Measurements from ENCODE around the gene SPATS2L. TPM values are rescaled to one million over a fixed set of nuclear protein-coding genes. Genes with fewer than 3 reads are reported as not detected.

The SPATS2L gene
- total RNA-seq, 3 donors from 2014 or later, result 61.3 to 67.5 (median 64.5) TPM

GRCh38 chr2:200377355-200378336 is 71.2 kb downstream of the SPATS2L start:
- Histone ChIP-seq H3K9me3 (no peaks in the 10 kb centered on the region), H3K27ac (peak overlapping the region; percentile 69 to 77), H3K4me1 (peaks cover 0 to 16% of the 10 kb centered on the region in 2 donors), H3K36me3 (no peaks in the 10 kb centered on the region), H3K4me3 (no peak overlapping the region), H3K27me3 (no peaks in the 10 kb centered on the region)
- DNase-seq (ENCODE audit: low spot score in 2 of 2), result no peak
- intact Hi-C loops (cut with DNase I; ENCODE audit: low total_unique reads), result no loop called here
- TF ChIP-seq POLR2A (IDR thresholded peaks at IDR 0.05) (no peak), POLR2AphosphoS5 (IDR thresholded peaks at IDR 0.05) (no peak), CTCF (IDR thresholded peaks at IDR 0.05) (no peak)

- Histone ChIP-seq H3K4me1 (peaks cover 0 to 16% of the 10 kb centered on the region in 2 donors), H3K9me3 (no peaks in the 10 kb centered on the region), H3K27me3 (no peaks in the 10 kb centered on the region), H3K4me3 (no peak overlapping the region), H3K36me3 (no peaks in the 10 kb centered on the region), H3K27ac (peak overlapping the region; percentile 69 to 77)
- intact Hi-C loops (cut with DNase I; ENCODE audit: low total_unique reads), result no loop called here
- no peak for DNase-seq (ENCODE audit: low spot score in 2 of 2)
- TF ChIP-seq POLR2AphosphoS5 (IDR thresholded peaks at IDR 0.05) (no peak), POLR2A (IDR thresholded peaks at IDR 0.05) (no peak), CTCF (IDR thresholded peaks at IDR 0.05) (no peak)
These were observed 72.3 kb downstream of the SPATS2L start for GRCh38 chr2:200378652-200379290.

- Histone ChIP-seq H3K36me3 (no peaks in the 10 kb centered on the region), H3K9me3 (no peaks in the 10 kb centered on the region), H3K4me1 (peaks cover 0 to 16% of the 10 kb centered on the region in 2 donors), H3K27ac (peak overlapping the region; percentile 69 to 77), H3K4me3 (no peak overlapping the region), H3K27me3 (no peaks in the 10 kb centered on the region)
- intact Hi-C loops (cut with DNase I; ENCODE audit: low total_unique reads), result no loop called here
- TF ChIP-seq POLR2A (IDR thresholded peaks at IDR 0.05), result no peak
- TF ChIP-seq CTCF (IDR thresholded peaks at IDR 0.05), result no peak
- TF ChIP-seq POLR2AphosphoS5 (IDR thresholded peaks at IDR 0.05), result no peak
- no peak for DNase-seq (ENCODE audit: low spot score in 2 of 2)
These were observed 73.1 kb downstream of the SPATS2L start for GRCh38 chr2:200379481-200380090.

- no peaks in the 10 kb centered on the region for H3K36me3 ChIP-seq
- TF ChIP-seq POLR2A (IDR thresholded peaks at IDR 0.05), result no peak
- TF ChIP-seq CTCF (IDR thresholded peaks at IDR 0.05), result no peak
- no peak for TF ChIP-seq POLR2AphosphoS5 (IDR thresholded peaks at IDR 0.05)
- intact Hi-C loops (cut with DNase I; ENCODE audit: low total_unique reads), result no loop called here
- no peaks in the 10 kb centered on the region for H3K27me3 ChIP-seq
- H3K9me3 ChIP-seq, result no peaks in the 10 kb centered on the region
- DNase-seq (ENCODE audit: low spot score in 2 of 2), result no peak
- H3K27ac ChIP-seq, result no peak overlapping the region
- H3K4me3 ChIP-seq, result no peak overlapping the region
- peaks cover 0 to 16% of the 10 kb centered on the region in 2 donors for H3K4me1 ChIP-seq
These were observed 73.6 kb downstream of the SPATS2L start for GRCh38 chr2:200380091-200380561.

Data from breast epithelium (tissue), 4 donors.